HEK293T (cell line): Measurements from ENCODE around the gene OIT3.

Source experiments
- CTCF ChIA-PET: fragments of 350-600 bp; formaldehyde crosslinking; extraction: SDS; loops from one replicate; lab custom pipeline; 2021; ENCODE audit warnings: antibody characterized with exemption, inconsistent platforms; lab: Yijun Ruan, JAX
- POLR2A ChIA-PET: fragments of 350-600 bp; formaldehyde crosslinking; extraction: SDS; loops from one replicate; lab custom pipeline; 2020; ENCODE audit warnings: antibody characterized with exemption, inconsistent platforms; lab: Yijun Ruan, JAX
- DNase-seq: peaks from one replicate; pipeline ENCODE4 v3.0.0; 2012; ENCODE audit warnings: mixed read lengths; ENCODE audit errors: extremely low spot score
- ARNT ChIP-seq: fragments of 450-650 bp; IDR thresholded peaks from 2 replicates; pipeline ENCODE4 v1.6.1; 2017; ENCODE audit warnings: mild to moderate bottlenecking
- BHLHE40 ChIP-seq: fragments of 450-650 bp; IDR thresholded peaks from 2 replicates; pipeline ENCODE4 v1.6.1; 2016; ENCODE audit warnings: mild to moderate bottlenecking, moderate library complexity, borderline replicate concordance
- CTBP1 ChIP-seq: fragments of 450-650 bp; IDR thresholded peaks from 2 replicates; pipeline ENCODE4 v1.6.1; 2016; ENCODE audit warnings: borderline replicate concordance
- ELF4 ChIP-seq: fragments of 450-650 bp; IDR thresholded peaks from 2 replicates; pipeline ENCODE4 v1.6.1; 2017; ENCODE audit warnings: antibody characterized with exemption
- FOXA1 ChIP-seq: fragments of 450-650 bp; IDR thresholded peaks from 2 replicates; pipeline ENCODE4 v1.6.1; 2016; ENCODE audit warnings: mild to moderate bottlenecking
- FOXK2 ChIP-seq: fragments of 450-650 bp; IDR thresholded peaks from 2 replicates; pipeline ENCODE4 v1.6.1; 2016; ENCODE audit warnings: mild to moderate bottlenecking
- FOXM1 ChIP-seq: fragments of 450-650 bp; IDR thresholded peaks from 2 replicates; pipeline ENCODE4 v1.6.1; 2017; ENCODE audit warnings: mild to moderate bottlenecking, borderline replicate concordance
- HDGF ChIP-seq: fragments of 450-650 bp; IDR thresholded peaks from 2 replicates; pipeline ENCODE4 v1.6.1; 2017; ENCODE audit warnings: antibody characterized with exemption, borderline replicate concordance
- L3MBTL2 ChIP-seq: fragments of 450-650 bp; conservative IDR thresholded peaks from 2 replicates; pipeline ENCODE4 v1.6.1; 2016; ENCODE audit warnings: mild to moderate bottlenecking
- LEF1 ChIP-seq: fragments of 450-650 bp; IDR thresholded peaks from 2 replicates; pipeline ENCODE4 v1.6.1; 2017; ENCODE audit warnings: mild to moderate bottlenecking, borderline replicate concordance
- NFRKB ChIP-seq: fragments of 450-650 bp; IDR thresholded peaks from 2 replicates; pipeline ENCODE4 v1.6.1; 2016; ENCODE audit warnings: mild to moderate bottlenecking, moderate library complexity
- PKNOX1 ChIP-seq: fragments of 450-650 bp; IDR thresholded peaks from 2 replicates; pipeline ENCODE4 v1.6.1; 2016
- SP1 ChIP-seq: fragments of 450-650 bp; IDR thresholded peaks from 2 replicates; pipeline ENCODE4 v1.6.1; 2017
- SUZ12 ChIP-seq: fragments of 450-650 bp; IDR thresholded peaks from 2 replicates; pipeline ENCODE4 v1.6.1; 2016; ENCODE audit warnings: mild to moderate bottlenecking
- TARDBP ChIP-seq: fragments of 450-650 bp; IDR thresholded peaks from 2 replicates; pipeline ENCODE4 v1.6.1; 2016
- ZNF384 ChIP-seq: fragments of 450-650 bp; IDR thresholded peaks from 2 replicates; pipeline ENCODE4 v1.6.1; 2016

OIT3 gene

DNA sequence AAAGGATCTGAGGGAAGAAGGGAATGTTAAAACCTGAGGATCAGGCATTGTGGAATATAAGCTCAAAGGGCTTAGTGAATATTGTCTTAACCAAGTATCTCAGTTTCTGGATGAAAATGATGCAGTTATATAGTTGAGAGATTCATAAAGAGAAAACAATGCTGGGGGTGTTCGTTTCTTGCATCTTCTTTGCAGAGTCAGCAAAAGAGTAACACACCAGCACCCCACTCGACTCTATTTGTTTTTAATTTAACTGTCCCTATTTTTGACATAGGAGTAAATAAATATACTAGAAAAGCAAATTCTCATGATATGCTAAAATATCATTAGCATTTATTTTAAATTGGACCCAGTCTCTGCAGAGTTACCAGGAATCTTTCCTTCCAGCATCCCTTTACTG, 7.6 kb upstream of the OIT3 start:
- TF ChIP-seq LEF1 (no peak), FOXM1 (no peak), ELF4 (no peak), CTBP1 (no peak), FOXA1 (no peak), L3MBTL2 (no peak), NFRKB (no peak), SP1 (no peak), PKNOX1 (no peak), ARNT (no peak), SUZ12 (no peak), ZNF384 (no peak), BHLHE40 (no peak), HDGF (no peak), FOXK2 (no peak), TARDBP (no peak)
- ChIA-PET CTCF (no interaction called here), POLR2A (no interaction called here)
- no peak for DNase-seq

- CTCF ChIA-PET, result interaction anchor here (0.5 kb wide), 1 partner anchor 660 kb away, joined by 3 read pairs; no protein-coding TSS in a partner anchor
- POLR2A ChIA-PET, result no interaction called here
- no peak for DNase-seq
- TF ChIP-seq TARDBP, result no peak
- TF ChIP-seq ARNT, result no peak
Measured at GRCh38 chr10:72886621-72887020, 6.9 kb upstream of the OIT3 start.

- ChIA-PET POLR2A (no interaction called here), CTCF (interaction anchor here (0.5 kb wide), 1 partner anchor 660 kb away, joined by 3 read pairs; no protein-coding TSS in a partner anchor)
- DNase-seq, result no peak
- no peak for TF ChIP-seq LEF1
- TF ChIP-seq L3MBTL2, result no peak
- TF ChIP-seq ELF4, result no peak
- TF ChIP-seq TARDBP, result no peak
- TF ChIP-seq FOXA1, result no peak
- no peak for TF ChIP-seq ARNT
- TF ChIP-seq SP1, result no peak
- TF ChIP-seq FOXM1, result no peak
- TF ChIP-seq CTBP1, result no peak
- TF ChIP-seq SUZ12, result no peak
- no peak for TF ChIP-seq ZNF384
- no peak for TF ChIP-seq NFRKB
- TF ChIP-seq FOXK2, result no peak
- TF ChIP-seq HDGF, result no peak
- TF ChIP-seq BHLHE40, result no peak
- TF ChIP-seq PKNOX1, result no peak
Measured at GRCh38 chr10:72887043-72887442, 6.5 kb upstream of the OIT3 start.

DNA sequence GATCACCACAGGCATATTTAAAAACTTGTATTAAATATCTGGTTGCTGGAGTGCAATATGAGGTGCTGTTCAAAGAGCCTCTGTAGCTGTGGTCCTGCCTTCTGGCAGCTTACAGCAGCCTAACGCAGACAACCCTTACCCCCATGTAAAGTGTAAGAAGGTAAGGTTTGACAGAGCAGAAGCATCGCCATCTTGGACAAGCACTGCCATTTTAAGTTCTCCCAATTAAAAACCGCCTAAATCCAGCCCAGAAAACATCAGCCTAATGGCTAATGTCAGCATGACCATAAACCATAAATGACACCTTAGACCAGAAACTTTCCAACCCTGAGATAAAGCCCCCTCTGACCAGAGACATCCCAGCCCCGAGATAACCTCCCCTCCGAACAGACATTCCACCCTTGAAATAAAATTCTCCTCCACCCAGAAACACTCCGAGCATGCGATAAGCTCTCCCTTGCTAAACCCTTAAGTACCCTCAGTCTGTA, 5.3 kb upstream of the OIT3 start:
- CTCF ChIA-PET, result interaction anchor here (0.6 kb wide), 1 partner anchor 257 kb away, joined by 4 read pairs; no protein-coding TSS in a partner anchor
- DNase-seq, result no peak
- POLR2A ChIA-PET, result no interaction called here
- TF ChIP-seq SUZ12, result no peak
- no peak for TF ChIP-seq L3MBTL2
- no peak for TF ChIP-seq BHLHE40
- TF ChIP-seq NFRKB, result no peak
- no peak for TF ChIP-seq ARNT
- no peak for TF ChIP-seq CTBP1
- no peak for TF ChIP-seq LEF1
- no peak for TF ChIP-seq PKNOX1

DNA sequence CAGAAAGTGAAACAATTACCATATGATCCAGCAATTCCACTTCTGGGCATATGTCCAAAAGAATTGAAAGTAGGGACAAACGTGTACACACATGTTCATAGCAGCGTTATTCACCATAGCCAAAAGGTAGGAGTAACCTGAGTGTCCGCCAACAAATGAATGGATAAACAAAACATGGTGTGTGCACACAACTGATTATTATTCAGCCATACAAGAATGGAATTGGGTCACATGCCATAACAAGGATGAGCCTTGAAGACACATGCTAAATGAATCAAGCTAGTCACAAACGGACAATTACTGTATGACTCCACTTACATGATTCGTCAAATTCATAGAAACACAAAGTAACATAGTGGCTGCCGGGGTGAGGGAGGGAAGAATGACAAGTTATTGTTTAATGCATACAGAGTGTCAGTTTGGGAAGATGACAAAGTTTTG, 4.1 kb upstream of the OIT3 start:
- CTCF ChIA-PET, result no interaction called here
- DNase-seq, result no peak
- POLR2A ChIA-PET, result no interaction called here
- TF ChIP-seq ZNF384, result no peak
- TF ChIP-seq ARNT, result no peak
- no peak for TF ChIP-seq FOXA1
- TF ChIP-seq TARDBP, result no peak
- TF ChIP-seq L3MBTL2, result no peak

DNA sequence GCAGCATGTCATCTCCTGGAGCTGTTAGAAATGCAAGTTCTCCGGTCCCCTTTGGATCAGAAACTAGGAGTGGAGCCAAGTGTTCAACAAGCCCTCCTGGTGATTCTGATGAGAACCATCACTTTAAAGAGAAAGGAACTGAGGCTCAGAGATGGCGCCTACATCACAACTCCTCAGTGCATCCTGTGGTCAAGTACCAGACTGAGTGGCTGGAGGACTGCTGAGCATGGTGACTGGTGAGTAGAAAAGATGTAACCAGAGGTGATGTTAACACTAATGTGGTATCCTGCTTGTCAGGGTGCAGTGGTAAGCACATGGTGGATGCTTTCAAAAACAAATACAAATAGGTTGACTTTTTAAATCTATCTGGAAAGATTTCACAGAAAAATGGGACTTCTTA, 3.5 kb upstream of the OIT3 start:
- no peak for DNase-seq
- ChIA-PET POLR2A (no interaction called here), CTCF (no interaction called here)
- TF ChIP-seq TARDBP (no peak), CTBP1 (no peak), LEF1 (no peak), ZNF384 (no peak), PKNOX1 (no peak), L3MBTL2 (no peak), FOXA1 (no peak), BHLHE40 (no peak), SUZ12 (no peak), SP1 (no peak), ELF4 (no peak), HDGF (no peak), FOXK2 (no peak), ARNT (no peak)
